HG03159 (cell line): Measurements from ENCODE around the gene CDCA5.

Experiments
- ATAC-seq: cut with Tn5 transposase; IDR thresholded peaks from one replicate; pipeline ENCODE4 v1.9.1; 2021; ENCODE audit warnings: mild to moderate bottlenecking, moderate library complexity; ENCODE audit not compliant: unreplicated experiment

The CDCA5 gene

GRCh38 chr11:65077451-65077850 is 6.4 kb downstream of the CDCA5 start:
- no peak for ATAC-seq

GRCh38 chr11:65072631-65072966 is 11.2 kb downstream of the CDCA5 start:
- ATAC-seq: no peak

GRCh38 chr11:65071907-65072630 is 11.8 kb downstream of the CDCA5 start:
- ATAC-seq: no peak

- no peak for ATAC-seq
Measured at GRCh38 chr11:65069217-65069616, 14.6 kb downstream of the CDCA5 start.

- ATAC-seq: no peak
Measured at GRCh38 chr11:65067446-65067845, 16.4 kb downstream of the CDCA5 start.

GRCh38 chr11:65066805-65067291 is 17.0 kb downstream of the CDCA5 start:
- ATAC-seq: no peak

GRCh38 chr11:65066315-65066714 is 17.5 kb downstream of the CDCA5 start:
- no peak for ATAC-seq

GRCh38 chr11:65065851-65066250 is 18.0 kb downstream of the CDCA5 start:
- no peak for ATAC-seq

GRCh38 chr11:65064847-65065240 is 19.0 kb downstream of the CDCA5 start:
- ATAC-seq: no peak

- ATAC-seq: no peak
Measured at GRCh38 chr11:65063532-65063931, 20.3 kb downstream of the CDCA5 start.

- no peak for ATAC-seq
Measured at GRCh38 chr11:65060913-65061408, 22.9 kb downstream of the CDCA5 start.

- ATAC-seq: no peak
Measured at GRCh38 chr11:65059959-65060824, 23.6 kb downstream of the CDCA5 start.

GRCh38 chr11:65059523-65059922 is 24.3 kb downstream of the CDCA5 start:
- ATAC-seq: no peak

GRCh38 chr11:65058419-65059054 is 25.3 kb downstream of the CDCA5 start, which contains the start of gene NAALADL1:
TSS of gene NAALADL1 (minus strand) at chr11:65058553. CDS start at chr11:65058521, 32 bp downstream.
- ATAC-seq: no peak

- no peak for ATAC-seq
Measured at GRCh38 chr11:65058012-65058411, 25.8 kb downstream of the CDCA5 start.

GRCh38 chr11:65057526-65057925 is 26.3 kb downstream of the CDCA5 start:
- no peak for ATAC-seq

- no peak for ATAC-seq
Measured at GRCh38 chr11:65056999-65057398, 26.8 kb downstream of the CDCA5 start.

GRCh38 chr11:65055538-65055937 is 28.3 kb downstream of the CDCA5 start:
- ATAC-seq: no peak

- ATAC-seq: no peak
Measured at GRCh38 chr11:65053827-65054508, 29.9 kb downstream of the CDCA5 start.

GRCh38 chr11:65051398-65051858 is 32.4 kb downstream of the CDCA5 start:
- no peak for ATAC-seq
